IMR-90 (cell line): Measurements from ENCODE around the gene BCHE.

Experiments used
- BHLHE40 ChIP-seq: fragments of 150-350 bp; IDR thresholded peaks from 2 replicates; pipeline ENCODE4 v1.6.1; 2016; ENCODE audit warnings: mild to moderate bottlenecking, low read depth, low read length
- CEBPB ChIP-seq: IDR thresholded peaks from 2 replicates; pipeline ENCODE4 v1.6.1; 2012; ENCODE audit warnings: low read depth, low read length, improper control_type of control experiment
- MAFK ChIP-seq: IDR thresholded peaks from 2 replicates; pipeline ENCODE4 v1.6.1; 2012; ENCODE audit warnings: low read depth, low read length, improper control_type of control experiment
- POLR2A ChIP-seq: IDR thresholded peaks from 2 replicates; pipeline ENCODE4 v1.6.1; 2012; ENCODE audit warnings: mild to moderate bottlenecking, low read depth, low read length
- TF ChIP-seq, protein P1 (sequence below): fragments of 150-350 bp; IDR thresholded peaks from 2 replicates; pipeline ENCODE4 v1.6.1; 2016; ENCODE audit warnings: low read depth, mild to moderate bottlenecking, low read length, moderate library complexity, borderline replicate concordance
- TF ChIP-seq, protein P2 (sequence below): conservative IDR thresholded peaks from 2 replicates; pipeline ENCODE4 v1.5.1; 2012; ENCODE audit warnings: mild to moderate bottlenecking, low read depth, low read length, improper control_type of control experiment

DNA sequence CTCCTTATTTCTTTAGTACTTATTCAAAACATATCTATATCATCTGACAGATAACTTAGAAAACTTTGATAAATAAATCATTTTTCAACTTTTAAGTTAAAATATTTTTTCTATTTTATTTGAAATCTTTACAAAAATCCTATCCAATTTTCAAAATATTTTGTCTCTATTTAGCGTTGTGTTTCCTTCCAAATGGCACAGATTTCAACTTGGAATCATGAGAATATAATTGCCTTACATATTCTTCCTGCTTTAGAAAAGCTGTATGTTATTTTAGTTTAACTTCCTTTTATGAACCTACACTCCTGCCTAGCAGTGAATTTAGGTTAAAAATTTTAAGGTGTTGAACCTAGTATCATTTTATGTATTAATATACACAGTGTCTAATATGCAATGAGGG lies 38.2 kb downstream of the BCHE start:
- TF ChIP-seq POLR2A (no peak), BHLHE40 (no peak), MAFK (no peak), CEBPB (no peak)
- TF ChIP-seq, protein P1, sequence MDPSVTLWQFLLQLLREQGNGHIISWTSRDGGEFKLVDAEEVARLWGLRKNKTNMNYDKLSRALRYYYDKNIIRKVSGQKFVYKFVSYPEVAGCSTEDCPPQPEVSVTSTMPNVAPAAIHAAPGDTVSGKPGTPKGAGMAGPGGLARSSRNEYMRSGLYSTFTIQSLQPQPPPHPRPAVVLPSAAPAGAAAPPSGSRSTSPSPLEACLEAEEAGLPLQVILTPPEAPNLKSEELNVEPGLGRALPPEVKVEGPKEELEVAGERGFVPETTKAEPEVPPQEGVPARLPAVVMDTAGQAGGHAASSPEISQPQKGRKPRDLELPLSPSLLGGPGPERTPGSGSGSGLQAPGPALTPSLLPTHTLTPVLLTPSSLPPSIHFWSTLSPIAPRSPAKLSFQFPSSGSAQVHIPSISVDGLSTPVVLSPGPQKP = no peak
- TF ChIP-seq, protein P2, sequence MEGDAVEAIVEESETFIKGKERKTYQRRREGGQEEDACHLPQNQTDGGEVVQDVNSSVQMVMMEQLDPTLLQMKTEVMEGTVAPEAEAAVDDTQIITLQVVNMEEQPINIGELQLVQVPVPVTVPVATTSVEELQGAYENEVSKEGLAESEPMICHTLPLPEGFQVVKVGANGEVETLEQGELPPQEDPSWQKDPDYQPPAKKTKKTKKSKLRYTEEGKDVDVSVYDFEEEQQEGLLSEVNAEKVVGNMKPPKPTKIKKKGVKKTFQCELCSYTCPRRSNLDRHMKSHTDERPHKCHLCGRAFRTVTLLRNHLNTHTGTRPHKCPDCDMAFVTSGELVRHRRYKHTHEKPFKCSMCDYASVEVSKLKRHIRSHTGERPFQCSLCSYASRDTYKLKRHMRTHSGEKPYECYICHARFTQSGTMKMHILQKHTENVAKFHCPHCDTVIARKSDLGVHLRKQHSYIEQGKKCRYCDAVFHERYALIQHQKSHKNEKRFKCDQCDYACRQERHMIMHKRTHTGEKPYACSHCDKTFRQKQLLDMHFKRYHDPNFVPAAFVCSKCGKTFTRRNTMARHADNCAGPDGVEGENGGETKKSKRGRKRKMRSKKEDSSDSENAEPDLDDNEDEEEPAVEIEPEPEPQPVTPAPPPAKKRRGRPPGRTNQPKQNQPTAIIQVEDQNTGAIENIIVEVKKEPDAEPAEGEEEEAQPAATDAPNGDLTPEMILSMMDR = no peak
